Skeletal muscle cell (primary cell): Measurements from ENCODE around the gene HDAC7.

Experiments
- DNase-seq: peaks from one replicate; pipeline ENCODE4 v3.0.0-alpha.2; 2010; ENCODE audit warnings: low read depth
- H3K4me3 ChIP-seq: 2 replicates; pipeline ENCODE4 v1.5.1; 2011; ENCODE audit warnings: low read depth, mild to moderate bottlenecking, control low read depth, low read length, moderate library complexity

The HDAC7 gene

GRCh38 chr12:47801170-47801903 is 18.4 kb downstream of the HDAC7 start:
- no peak overlapping the region for H3K4me3 ChIP-seq
- no peak for DNase-seq

- H3K4me3 ChIP-seq = no peak overlapping the region
- DNase-seq = no peak
Observed at GRCh38 chr12:47800582-47800981, 19.1 kb downstream of the HDAC7 start.

GRCh38 chr12:47799357-47799955 is 20.2 kb downstream of the HDAC7 start:
- no peak for DNase-seq
- H3K4me3 ChIP-seq = no peak overlapping the region

- DNase-seq = no peak
- H3K4me3 ChIP-seq = no peak overlapping the region
Observed at GRCh38 chr12:47798382-47798948, 21.2 kb downstream of the HDAC7 start.

- no peak overlapping the region for H3K4me3 ChIP-seq
- no peak for DNase-seq
Observed at GRCh38 chr12:47797441-47797840, 22.3 kb downstream of the HDAC7 start.

GRCh38 chr12:47795814-47796411 is 23.8 kb downstream of the HDAC7 start:
- H3K4me3 ChIP-seq = no peak overlapping the region
- DNase-seq = no peak

GRCh38 chr12:47795121-47795813 is 24.4 kb downstream of the HDAC7 start:
- DNase-seq = no peak

GRCh38 chr12:47794679-47795078 is 25.0 kb downstream of the HDAC7 start:
- H3K4me3 ChIP-seq = no peak overlapping the region
- DNase-seq = no peak

More at GRCh38 chr12:47795121-47795813, 24.4 kb downstream of the HDAC7 start:
- H3K4me3 ChIP-seq = no peak overlapping the region

- DNase-seq = no peak
- H3K4me3 ChIP-seq = no peak overlapping the region
Observed at GRCh38 chr12:47793015-47793681, 26.6 kb downstream of the HDAC7 start.

GRCh38 chr12:47791874-47792273 is 27.8 kb downstream of the HDAC7 start:
- no peak overlapping the region for H3K4me3 ChIP-seq
- no peak for DNase-seq

GRCh38 chr12:47791351-47791746 is 28.4 kb downstream of the HDAC7 start:
- DNase-seq = no peak
- no peak overlapping the region for H3K4me3 ChIP-seq

GRCh38 chr12:47790676-47791350 is 28.9 kb downstream of the HDAC7 start:
- H3K4me3 ChIP-seq = no peak overlapping the region
- no peak for DNase-seq

- no peak overlapping the region for H3K4me3 ChIP-seq
- DNase-seq = no peak
Observed at GRCh38 chr12:47789712-47790489, 29.8 kb downstream of the HDAC7 start.

GRCh38 chr12:47789141-47789540 is 30.6 kb downstream of the HDAC7 start:
- H3K4me3 ChIP-seq = no peak overlapping the region

GRCh38 chr12:47787596-47788319 is 31.9 kb downstream of the HDAC7 start:
- DNase-seq = no peak

More at GRCh38 chr12:47789141-47789540, 30.6 kb downstream of the HDAC7 start:
- DNase-seq = no peak

GRCh38 chr12:47786662-47787280 is 32.9 kb downstream of the HDAC7 start:
- DNase-seq = no peak
- no peak overlapping the region for H3K4me3 ChIP-seq

More at GRCh38 chr12:47787596-47788319, 31.9 kb downstream of the HDAC7 start:
- no peak overlapping the region for H3K4me3 ChIP-seq
